Dermis microvascular lymphatic vessel endothelial cell (primary cell): ENCODE data around the gene SH3GL3. TPM values are rescaled to one million over a fixed set of nuclear protein-coding genes. Genes with fewer than 3 reads are reported as not detected.

Experiments used
- DNase-seq, 2 donors: peaks; one replicate each; pipeline versions ENCODE4 v3.0.0 to v3.0.0-alpha.2; 2010; ENCODE audit warnings: low read depth in 2 of 2
- total RNA-seq: library from RNA; depleted of rRNA; stranded (reverse); fragments of >200 nt; gene quantifications from 2 replicates; pipeline ENCODE4 v1.2.1, GENCODE V29; 2014

Gene SH3GL3
- total RNA-seq, 1 donor from 2014 or later, result under 0.01 TPM

DNA sequence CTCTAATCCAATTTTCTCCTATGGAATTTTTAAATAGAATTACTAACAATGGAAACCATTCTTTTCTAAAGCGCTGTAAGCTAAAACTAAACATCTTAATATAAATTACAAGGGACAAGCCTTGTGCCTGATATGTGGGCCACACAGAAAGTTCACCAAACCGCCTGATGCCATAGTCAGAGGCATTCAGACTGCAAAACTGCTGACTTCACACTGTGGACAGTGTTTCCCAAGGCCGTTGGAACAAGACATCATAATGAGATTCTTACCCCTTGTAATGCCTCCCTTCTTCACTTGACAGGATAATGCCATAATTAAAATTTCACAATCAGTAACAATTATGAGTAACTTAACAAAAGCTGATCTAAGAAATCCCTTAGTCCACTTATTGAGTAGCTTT, 14.9 kb downstream of the SH3GL3 start:
- no peak for DNase-seq

DNA sequence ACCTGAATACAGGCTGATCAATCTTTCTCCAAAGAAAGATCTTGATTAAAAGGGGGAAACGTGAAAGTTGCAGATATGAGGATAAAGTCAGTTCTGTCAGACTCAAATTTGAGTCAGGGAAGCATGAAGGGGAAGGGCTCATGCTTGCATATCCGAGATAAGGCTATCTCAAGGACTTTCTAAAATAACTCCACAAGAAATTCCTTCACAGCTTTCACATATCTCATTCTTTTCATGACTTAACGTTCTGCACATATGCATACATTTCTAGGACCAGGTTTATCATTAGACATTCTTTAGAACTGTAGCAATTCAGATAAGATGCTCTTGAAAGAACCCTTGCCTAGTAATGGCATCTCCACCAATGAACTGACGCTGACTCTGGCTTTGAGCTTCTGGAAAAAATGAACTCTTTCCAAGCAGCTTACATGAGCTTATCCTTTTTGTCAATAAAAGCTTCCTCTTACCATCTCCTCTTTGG, 15.9 kb downstream of the SH3GL3 start:
- DNase-seq, result no peak

- DNase-seq, result no peak
Measured at GRCh38 chr15:83470887-83471286, 23.7 kb downstream of the SH3GL3 start.

- no peak for DNase-seq
Measured at GRCh38 chr15:83471307-83471866, 24.2 kb downstream of the SH3GL3 start.

GRCh38 chr15:83472151-83472550, 25.0 kb downstream of the SH3GL3 start:
- DNase-seq, result no peak

- DNase-seq, result no peak
Measured at GRCh38 chr15:83472797-83473196, 25.7 kb downstream of the SH3GL3 start.

- DNase-seq, result no peak
Measured at GRCh38 chr15:83474578-83474977, 27.4 kb downstream of the SH3GL3 start.

DNA sequence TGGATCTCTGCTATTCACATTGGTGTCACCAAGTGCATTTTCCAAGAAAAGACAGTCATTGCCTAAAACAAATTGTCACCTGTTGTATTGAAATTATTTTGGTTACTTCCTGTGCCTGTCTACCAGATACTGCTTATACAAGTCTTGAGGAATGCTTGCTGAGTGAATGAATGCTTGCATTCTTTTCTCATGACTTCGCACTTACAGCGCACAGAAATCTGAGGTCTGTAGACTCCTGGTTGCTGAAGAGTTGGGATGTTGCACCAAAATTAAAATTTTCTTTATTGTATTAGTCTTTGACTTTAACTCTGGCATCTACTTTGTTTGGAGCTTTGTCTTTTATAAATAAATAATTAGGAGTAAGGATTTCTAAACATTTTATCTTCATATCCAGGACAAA, 28.4 kb downstream of the SH3GL3 start:
- DNase-seq, result no peak

GRCh38 chr15:83476066-83476465, 28.9 kb downstream of the SH3GL3 start:
- no peak for DNase-seq

DNA sequence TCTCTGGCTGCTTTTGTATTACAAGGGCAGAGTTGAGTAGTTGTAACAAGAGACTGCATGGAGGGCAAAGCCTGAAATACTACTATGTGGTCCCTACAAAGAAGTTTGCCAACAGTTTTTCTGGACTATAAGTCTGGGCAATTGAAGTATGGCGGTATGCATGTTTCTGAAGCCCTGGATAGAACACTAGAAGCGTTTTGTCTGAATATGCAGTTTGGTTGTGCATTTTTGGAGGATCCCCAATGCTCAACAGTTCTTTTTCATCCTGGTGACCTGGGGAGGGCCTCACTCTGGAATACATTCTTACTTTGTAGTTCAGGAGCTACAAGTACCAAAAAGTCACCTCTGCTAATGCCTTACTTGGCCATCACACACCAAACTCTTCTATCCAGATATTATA, 29.6 kb downstream of the SH3GL3 start:
- DNase-seq, result no peak

- no peak for DNase-seq
Measured at GRCh38 chr15:83477172-83477807, 30.1 kb downstream of the SH3GL3 start.

GRCh38 chr15:83477808-83478537, 30.8 kb downstream of the SH3GL3 start:
- no peak for DNase-seq

DNA sequence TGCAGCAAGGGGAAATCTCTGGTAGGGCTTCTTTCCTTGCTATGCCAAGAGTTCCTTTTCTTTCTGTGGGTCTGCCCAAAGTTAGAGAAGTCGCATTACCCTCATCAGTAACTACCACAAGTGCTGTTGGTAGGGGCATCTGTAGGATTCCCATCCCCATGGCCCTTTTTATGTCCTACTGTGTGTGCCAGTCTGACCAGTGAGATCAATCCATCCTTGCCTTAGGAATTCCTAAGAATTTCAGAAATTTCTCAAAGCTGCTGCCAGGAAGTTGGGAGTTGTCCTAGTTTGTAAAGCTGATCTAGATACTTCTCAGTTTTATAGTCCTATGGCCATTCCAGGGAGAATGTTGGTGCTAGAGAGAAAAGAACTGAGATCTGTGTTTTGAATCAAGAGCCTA, 36.5 kb downstream of the SH3GL3 start:
- DNase-seq, result no peak

DNA sequence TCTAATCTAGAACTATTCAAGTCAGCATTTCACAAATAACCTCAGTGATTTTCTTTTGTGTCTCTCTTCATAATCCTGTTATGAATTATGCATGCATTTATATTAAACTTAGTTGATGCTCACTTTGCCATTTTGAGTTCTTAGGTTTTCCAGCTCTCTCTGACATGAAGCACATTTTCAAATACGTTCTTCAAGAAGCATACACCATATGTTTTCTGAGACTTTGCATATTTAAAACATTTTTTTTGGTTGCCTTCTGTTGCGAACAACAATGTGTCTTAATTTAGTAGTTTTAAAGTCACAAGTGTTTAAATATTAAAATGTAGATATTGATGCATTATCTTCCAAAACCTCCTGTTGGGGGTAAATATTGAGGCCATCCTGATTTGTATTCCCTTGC, 37.5 kb downstream of the SH3GL3 start:
- DNase-seq, result no peak

- no peak for DNase-seq
Measured at GRCh38 chr15:83486363-83486762, 39.2 kb downstream of the SH3GL3 start.

DNA sequence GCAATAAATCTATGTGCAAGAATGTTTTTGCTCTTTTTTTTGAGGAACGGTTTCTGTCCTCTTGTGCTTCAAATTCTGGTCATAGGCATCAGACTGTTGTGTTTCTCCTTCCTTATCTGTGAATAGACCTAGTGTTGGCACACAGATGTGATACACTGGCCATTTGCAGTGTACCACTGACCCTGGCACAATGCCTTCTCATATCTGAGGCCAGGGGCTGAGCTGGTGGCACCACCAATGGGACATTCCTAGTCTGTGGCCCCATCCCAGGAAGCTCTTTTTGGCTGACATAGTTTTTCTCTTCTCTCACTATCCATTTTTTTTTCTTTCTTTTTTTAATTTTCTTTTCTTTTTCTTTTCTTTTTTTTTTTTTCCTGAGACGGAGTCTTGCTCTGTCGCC, 40.4 kb downstream of the SH3GL3 start:
- no peak for DNase-seq

GRCh38 chr15:83489690-83490089, 42.5 kb downstream of the SH3GL3 start:
- DNase-seq, result no peak

DNA sequence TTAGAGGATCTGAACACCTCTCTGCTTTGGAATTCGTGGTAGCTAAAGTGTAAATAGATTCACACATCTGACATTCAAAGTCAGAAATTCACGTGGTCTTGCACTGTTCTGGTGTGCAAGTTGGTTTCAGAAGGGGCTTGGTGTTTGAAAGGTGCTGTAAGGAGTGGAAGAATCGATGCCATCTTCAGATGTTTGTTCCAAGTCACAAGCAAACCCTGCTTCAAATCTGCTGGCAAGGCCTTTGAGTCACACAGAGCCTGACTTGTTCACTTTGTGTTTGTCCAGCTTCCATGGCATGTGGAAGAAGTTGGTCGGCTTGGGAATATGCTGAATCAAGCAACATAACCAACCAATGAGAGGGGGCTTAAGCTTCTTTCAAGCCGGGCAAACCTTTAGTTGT, 44.3 kb downstream of the SH3GL3 start:
- DNase-seq, result no peak

- no peak for DNase-seq
Measured at GRCh38 chr15:83496766-83497165, 49.6 kb downstream of the SH3GL3 start.

DNA sequence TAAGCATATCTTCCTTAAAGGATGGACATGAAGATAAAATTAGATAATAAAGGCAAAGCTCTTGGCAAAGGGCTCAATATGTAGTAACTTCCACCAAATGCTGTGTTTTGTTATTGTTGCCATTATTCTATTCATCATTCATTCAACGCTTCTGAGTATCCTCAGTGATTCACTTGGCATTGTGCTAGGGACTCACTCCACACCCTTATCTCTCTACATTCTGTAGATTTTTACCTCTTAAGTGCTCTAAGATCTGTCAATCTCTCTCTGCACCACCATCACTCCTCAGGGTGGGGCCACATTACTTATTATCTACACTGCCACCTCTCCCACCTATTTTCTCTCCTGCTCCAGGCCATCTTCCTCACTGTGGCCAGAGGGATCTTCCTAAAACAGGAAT, 51.2 kb downstream of the SH3GL3 start:
- DNase-seq, result no peak

- DNase-seq, result no peak
Measured at GRCh38 chr15:83498801-83499200, 51.7 kb downstream of the SH3GL3 start.

DNA sequence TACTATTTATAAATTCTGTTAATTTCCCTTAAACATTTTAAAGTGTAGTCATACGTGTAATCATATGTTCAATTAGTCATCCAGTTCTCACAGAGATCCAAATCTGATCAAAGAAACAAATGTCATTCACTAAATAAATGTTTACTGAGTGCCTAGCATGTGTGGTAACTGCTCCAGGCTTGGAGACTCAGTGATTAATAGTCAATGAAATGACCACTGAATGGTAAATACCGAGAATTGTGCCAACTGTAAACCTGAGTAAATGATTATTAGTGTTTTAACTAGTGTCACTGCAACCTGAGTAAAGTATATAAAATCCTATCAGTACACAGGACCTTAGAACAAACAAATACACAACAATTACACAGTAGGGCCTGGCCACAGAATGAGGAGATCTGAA, 52.3 kb downstream of the SH3GL3 start:
- no peak for DNase-seq
